Measurements from ENCODE around the gene ZNF280C. TPM values are rescaled to one million over a fixed set of nuclear protein-coding genes. Genes with fewer than 3 reads are reported as not detected.
A peak's percentile ranks its signal among the peaks of the same experiment; 100 is the strongest.

ZNF280C gene
- total RNA-seq, 1 donor from 2014 or later = 13.2 TPM

- no peak for DNase-seq (ENCODE audit: extremely low spot score, unreplicated experiment)
- TF ChIP-seq, protein P1, sequence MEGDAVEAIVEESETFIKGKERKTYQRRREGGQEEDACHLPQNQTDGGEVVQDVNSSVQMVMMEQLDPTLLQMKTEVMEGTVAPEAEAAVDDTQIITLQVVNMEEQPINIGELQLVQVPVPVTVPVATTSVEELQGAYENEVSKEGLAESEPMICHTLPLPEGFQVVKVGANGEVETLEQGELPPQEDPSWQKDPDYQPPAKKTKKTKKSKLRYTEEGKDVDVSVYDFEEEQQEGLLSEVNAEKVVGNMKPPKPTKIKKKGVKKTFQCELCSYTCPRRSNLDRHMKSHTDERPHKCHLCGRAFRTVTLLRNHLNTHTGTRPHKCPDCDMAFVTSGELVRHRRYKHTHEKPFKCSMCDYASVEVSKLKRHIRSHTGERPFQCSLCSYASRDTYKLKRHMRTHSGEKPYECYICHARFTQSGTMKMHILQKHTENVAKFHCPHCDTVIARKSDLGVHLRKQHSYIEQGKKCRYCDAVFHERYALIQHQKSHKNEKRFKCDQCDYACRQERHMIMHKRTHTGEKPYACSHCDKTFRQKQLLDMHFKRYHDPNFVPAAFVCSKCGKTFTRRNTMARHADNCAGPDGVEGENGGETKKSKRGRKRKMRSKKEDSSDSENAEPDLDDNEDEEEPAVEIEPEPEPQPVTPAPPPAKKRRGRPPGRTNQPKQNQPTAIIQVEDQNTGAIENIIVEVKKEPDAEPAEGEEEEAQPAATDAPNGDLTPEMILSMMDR (conservative IDR thresholded peaks at IDR 0.05) = no peak
- Mint-ChIP-seq H3K27me3 (no peaks in the 10 kb centered on the region), H3K4me3 (no peak overlapping the region), H3K4me1 (ENCODE audit: unreplicated experiment) (no peaks in the 10 kb centered on the region), H3K27ac (no peak overlapping the region), H3K9me3 (no peaks in the 10 kb centered on the region), H3K36me3 (peaks cover 13% of the 10 kb centered on the region)
Observed at GRCh38 chrX:130224810-130225209, 43.9 kb downstream of the ZNF280C start.

- no peak for DNase-seq (ENCODE audit: extremely low spot score, unreplicated experiment)
- TF ChIP-seq, protein P1 (conservative IDR thresholded peaks at IDR 0.05) = no peak
- no peaks in the 10 kb centered on the region for H3K9me3 Mint-ChIP-seq
- no peak overlapping the region for H3K4me3 Mint-ChIP-seq
- no peak overlapping the region for H3K27ac Mint-ChIP-seq
- no peaks in the 10 kb centered on the region for H3K4me1 Mint-ChIP-seq (ENCODE audit: unreplicated experiment)
- H3K36me3 Mint-ChIP-seq = peaks cover 27% of the 10 kb centered on the region
- H3K27me3 Mint-ChIP-seq = no peaks in the 10 kb centered on the region
Observed at GRCh38 chrX:130216320-130216719, 52.4 kb downstream of the ZNF280C start.

- Mint-ChIP-seq H3K4me3 (no peak overlapping the region), H3K27ac (no peak overlapping the region), H3K36me3 (peaks cover 30% of the 10 kb centered on the region), H3K27me3 (no peaks in the 10 kb centered on the region), H3K9me3 (no peaks in the 10 kb centered on the region), H3K4me1 (ENCODE audit: unreplicated experiment) (no peaks in the 10 kb centered on the region)
- TF ChIP-seq, protein P1 (conservative IDR thresholded peaks at IDR 0.05) = no peak
- no peak for DNase-seq (ENCODE audit: extremely low spot score, unreplicated experiment)
Observed at GRCh38 chrX:130213376-130213775, 55.3 kb downstream of the ZNF280C start.

DNA sequence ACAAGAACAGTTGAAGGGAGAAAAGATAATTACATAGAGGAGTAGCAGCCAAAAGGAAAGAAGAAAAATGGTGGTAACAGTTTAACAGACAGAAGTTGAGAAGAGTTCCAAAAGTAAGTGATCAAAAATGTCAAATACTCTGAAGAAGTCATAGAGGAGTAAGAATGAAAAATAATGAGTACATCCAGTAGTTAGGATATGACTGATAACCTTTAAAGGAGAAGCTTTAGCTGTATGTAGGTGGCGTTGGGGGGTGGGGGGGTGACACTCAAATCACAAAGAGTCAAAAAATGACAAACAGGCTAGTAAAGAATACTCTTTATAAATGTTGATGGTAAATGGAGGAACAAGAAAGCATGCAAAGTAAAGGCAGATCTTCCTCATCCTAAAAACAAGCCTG is 56.3 kb downstream of the ZNF280C start:
- Mint-ChIP-seq H3K27me3 (no peaks in the 10 kb centered on the region), H3K4me3 (no peak overlapping the region), H3K4me1 (ENCODE audit: unreplicated experiment) (no peaks in the 10 kb centered on the region), H3K9me3 (no peaks in the 10 kb centered on the region), H3K27ac (peak overlapping the region; percentile 49), H3K36me3 (peaks cover 30% of the 10 kb centered on the region)
- TF ChIP-seq, protein P1 (conservative IDR thresholded peaks at IDR 0.05) = no peak
- DNase-seq (ENCODE audit: extremely low spot score, unreplicated experiment) = no peak

DNA sequence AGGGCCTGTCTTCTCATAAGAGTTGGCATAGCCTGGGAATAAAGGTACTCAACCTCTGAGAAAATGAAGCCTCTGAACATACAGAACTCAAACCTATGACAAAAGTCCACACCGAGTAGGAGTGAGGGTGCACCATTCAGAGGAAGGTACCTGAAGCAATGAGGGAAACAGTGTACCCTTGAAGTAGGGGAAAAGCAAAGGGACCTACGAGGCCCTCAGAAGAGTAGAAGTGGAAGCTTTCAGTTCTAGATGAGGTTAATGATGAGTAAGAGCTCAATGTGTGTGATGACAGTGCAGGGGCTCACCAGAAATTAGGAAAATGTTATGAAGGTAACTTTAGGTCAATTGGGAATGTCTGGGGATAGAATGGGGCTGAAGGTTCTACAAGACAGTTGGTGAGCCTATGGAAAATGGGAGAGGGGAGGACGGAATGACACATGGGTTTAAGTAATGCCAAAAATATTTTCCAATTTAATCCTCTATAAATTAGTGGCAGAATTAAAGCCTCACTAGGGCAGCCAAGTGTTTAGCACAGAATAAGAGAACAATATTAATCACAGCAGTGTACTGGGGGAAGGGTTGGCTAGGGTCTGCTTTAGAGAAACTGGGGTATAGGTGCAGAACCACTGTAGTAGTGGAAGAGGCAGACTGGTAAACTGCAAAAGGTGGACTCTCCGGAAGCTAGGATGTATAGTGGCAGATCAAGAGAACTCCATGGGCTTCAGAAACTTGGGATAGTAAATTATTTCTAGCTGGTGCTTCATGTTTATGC is 57.1 kb downstream of the ZNF280C start:
- no peak overlapping the region for H3K27ac Mint-ChIP-seq
- H3K27me3 Mint-ChIP-seq = no peaks in the 10 kb centered on the region
- TF ChIP-seq, protein P1 (conservative IDR thresholded peaks at IDR 0.05) = no peak
- peaks cover 30% of the 10 kb centered on the region for H3K36me3 Mint-ChIP-seq
- DNase-seq (ENCODE audit: extremely low spot score, unreplicated experiment) = no peak
- H3K9me3 Mint-ChIP-seq = no peaks in the 10 kb centered on the region
- no peak overlapping the region for H3K4me3 Mint-ChIP-seq
- H3K4me1 Mint-ChIP-seq (ENCODE audit: unreplicated experiment) = no peaks in the 10 kb centered on the region

All from type B pancreatic cell (in vitro differentiated cells).